ENCODE results near the gene PIK3R3.
"Not testable (repeated sequence)": the region's sequence is repeated elsewhere in the genome, so short reads cannot be mapped to it uniquely, and the experiment has no call there.

PIK3R3 gene

GRCh38 chr1:46102769-46103476 is 29.5 kb downstream of the PIK3R3 start:
- no peak for DNase-seq (ENCODE audit: low spot score)

- no peak for DNase-seq (ENCODE audit: low spot score)
These were observed 33.2 kb downstream of the PIK3R3 start for GRCh38 chr1:46099215-46099614.

GRCh38 chr1:46098027-46098712 is 34.3 kb downstream of the PIK3R3 start:
- DNase-seq (ENCODE audit: low spot score): no peak

GRCh38 chr1:46097149-46097472 is 35.3 kb downstream of the PIK3R3 start:
- DNase-seq (ENCODE audit: low spot score): no peak

- no peak for DNase-seq (ENCODE audit: low spot score)
These were observed 35.9 kb downstream of the PIK3R3 start for GRCh38 chr1:46096269-46097148.

- DNase-seq (ENCODE audit: low spot score): not testable (repeated sequence)
These were observed 37.3 kb downstream of the PIK3R3 start for GRCh38 chr1:46095110-46095509.

- peak; percentile 25 for DNase-seq (ENCODE audit: low spot score)
These were observed 37.9 kb downstream of the PIK3R3 start for GRCh38 chr1:46094471-46095005.

GRCh38 chr1:46093832-46094231 is 38.6 kb downstream of the PIK3R3 start:
- not testable (repeated sequence) for DNase-seq (ENCODE audit: low spot score)

- no peak for DNase-seq (ENCODE audit: low spot score)
These were observed 44.5 kb downstream of the PIK3R3 start for GRCh38 chr1:46087891-46088290.

- no peak for DNase-seq (ENCODE audit: low spot score)
These were observed 45.9 kb downstream of the PIK3R3 start for GRCh38 chr1:46086576-46086975.

GRCh38 chr1:46084553-46085451 is 47.6 kb downstream of the PIK3R3 start:
- peak; percentile 18 for DNase-seq (ENCODE audit: low spot score)

- DNase-seq (ENCODE audit: low spot score): no peak
These were observed 48.9 kb downstream of the PIK3R3 start for GRCh38 chr1:46083579-46083978.

GRCh38 chr1:46081619-46082018 is 50.8 kb downstream of the PIK3R3 start:
- no peak for DNase-seq (ENCODE audit: low spot score)

GRCh38 chr1:46081206-46081605 is 51.2 kb downstream of the PIK3R3 start:
- DNase-seq (ENCODE audit: low spot score): no peak

- no peak for DNase-seq (ENCODE audit: low spot score)
These were observed 52.2 kb downstream of the PIK3R3 start for GRCh38 chr1:46080257-46080656.

- no peak for DNase-seq (ENCODE audit: low spot score)
These were observed 54.8 kb downstream of the PIK3R3 start for GRCh38 chr1:46077644-46078043.

- no peak for DNase-seq (ENCODE audit: low spot score)
These were observed 56.1 kb downstream of the PIK3R3 start for GRCh38 chr1:46076343-46076742.

- DNase-seq (ENCODE audit: low spot score): no peak
These were observed 59.5 kb downstream of the PIK3R3 start for GRCh38 chr1:46072975-46073374.

- DNase-seq (ENCODE audit: low spot score): no peak
These were observed 62.1 kb downstream of the PIK3R3 start for GRCh38 chr1:46070164-46070814.

- no peak for DNase-seq (ENCODE audit: low spot score)
These were observed 63.9 kb downstream of the PIK3R3 start for GRCh38 chr1:46068525-46068924.

- no peak for DNase-seq (ENCODE audit: low spot score)
These were observed 64.8 kb downstream of the PIK3R3 start for GRCh38 chr1:46067652-46068051.

Data from AG20443 (cell line).